ENCODE data around the gene ZC3H14. TPM values are rescaled to one million over a fixed set of nuclear protein-coding genes. Genes with fewer than 3 reads are reported as not detected.
A peak's percentile ranks its signal among the peaks of the same experiment; 100 is the strongest.

ZC3H14 gene
- total and polyA plus RNA-seq, 7 donors = 23.4 to 89.5 (median 80.4) TPM

DNA sequence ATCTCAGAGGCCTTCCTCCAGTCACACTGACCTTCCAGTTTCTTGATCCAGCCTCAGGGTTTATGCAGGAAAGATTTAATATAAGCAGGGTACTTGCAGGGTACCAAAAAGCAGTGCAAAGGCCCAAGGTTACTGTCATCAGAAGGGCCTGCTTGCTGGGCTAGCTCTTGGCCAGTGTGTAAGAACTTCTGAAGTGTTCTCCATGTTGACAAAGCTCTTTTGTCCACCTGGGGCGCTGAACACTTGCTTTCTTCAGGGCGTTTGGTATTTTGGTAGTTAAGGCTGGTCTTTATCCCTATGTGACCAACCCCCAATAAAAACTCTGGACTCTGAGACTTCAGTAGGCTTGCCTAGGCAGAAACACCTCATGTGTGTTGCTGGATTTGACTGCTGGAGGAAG lies 69.7 kb downstream of the ZC3H14 start:
- Histone ChIP-seq H3K4me3 (no peak overlapping the region), H3K36me3 (no peaks in the 10 kb centered on the region), H3K9me3 (no peaks in the 10 kb centered on the region), H3K4me1 (no peaks in the 10 kb centered on the region), H3K27ac (no peak overlapping the region), H3K27me3 (no peaks in the 10 kb centered on the region)
- no peak for TF ChIP-seq CTCF (IDR thresholded peaks at IDR 0.05)
- TF ChIP-seq POLR2A (IDR thresholded peaks at IDR 0.05) = no peak
- intact Hi-C loops (cut with DNase I) = no loop called here
- DNase-seq = no peak
- WGBS, 2 donors = 67 to 82% methylated on average over 2 of the region's 2 CpGs

DNA sequence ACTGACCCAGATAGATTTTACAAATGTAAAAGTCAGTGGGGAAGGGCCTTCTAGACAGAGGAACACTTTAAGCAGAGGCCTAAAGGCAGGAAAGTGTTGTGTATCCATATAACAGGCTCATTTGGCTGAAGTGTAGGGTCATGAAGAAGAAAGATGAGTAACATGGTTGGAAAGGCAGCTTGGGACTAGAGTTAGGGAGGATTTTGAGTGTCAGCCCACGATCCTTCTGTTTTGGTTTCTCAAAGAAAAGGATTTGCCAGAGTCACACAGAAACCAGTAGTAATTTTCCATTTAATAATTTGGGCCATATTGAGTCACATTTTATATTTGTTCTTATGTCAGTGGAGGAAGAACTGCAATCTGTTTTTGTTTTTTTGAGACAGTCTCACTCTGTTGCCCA lies 76.4 kb downstream of the ZC3H14 start:
- 78 to 85% methylated on average over 1 of the region's 1 CpG for WGBS, 2 donors
- intact Hi-C loops (cut with DNase I) = no loop called here
- H3K4me1 ChIP-seq = no peaks in the 10 kb centered on the region
- no peak overlapping the region for H3K27ac ChIP-seq
- TF ChIP-seq POLR2A (IDR thresholded peaks at IDR 0.05) = no peak
- no peak for TF ChIP-seq POLR2AphosphoS5 (IDR thresholded peaks at IDR 0.05)
- TF ChIP-seq CTCF (IDR thresholded peaks at IDR 0.05) = no peak
- no peak for TF ChIP-seq EP300 (IDR thresholded peaks at IDR 0.05)
- no peak overlapping the region for H3K4me3 ChIP-seq
- no peaks in the 10 kb centered on the region for H3K36me3 ChIP-seq
- no peaks in the 10 kb centered on the region for H3K9me3 ChIP-seq
- H3K27me3 ChIP-seq = no peaks in the 10 kb centered on the region
- no peak for DNase-seq

DNA sequence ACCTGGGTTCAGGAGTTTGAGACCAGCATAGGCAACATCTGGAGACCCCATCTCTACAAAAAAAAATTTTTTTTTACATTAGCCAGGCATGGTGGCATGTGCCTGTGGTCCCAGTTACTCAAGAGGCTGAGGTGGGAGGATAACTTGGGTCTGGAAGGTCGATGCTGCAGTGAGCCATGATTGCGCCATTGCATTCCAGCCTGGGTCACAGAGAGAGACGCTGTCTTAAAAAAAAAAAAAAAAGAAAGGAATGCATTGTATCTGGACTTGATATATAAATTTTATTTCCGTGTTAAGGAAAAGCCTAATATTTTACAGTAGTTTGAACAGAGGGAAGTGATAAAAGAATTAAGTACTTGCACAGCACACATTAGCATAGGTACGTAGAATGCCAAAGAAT lies 97.2 kb downstream of the ZC3H14 start:
- H3K36me3 ChIP-seq = no peaks in the 10 kb centered on the region
- no peak for TF ChIP-seq EP300 (IDR thresholded peaks at IDR 0.05)
- TF ChIP-seq POLR2A (IDR thresholded peaks at IDR 0.05) = no peak
- no peak for TF ChIP-seq CTCF (IDR thresholded peaks at IDR 0.05)
- TF ChIP-seq POLR2AphosphoS5 (IDR thresholded peaks at IDR 0.05) = no peak
- intact Hi-C loops (cut with DNase I) = no loop called here
- WGBS, 2 donors = 95% methylated on average over 5 of the region's 5 CpGs
- H3K4me1 ChIP-seq = no peaks in the 10 kb centered on the region
- H3K9me3 ChIP-seq = no peaks in the 10 kb centered on the region
- no peak overlapping the region for H3K4me3 ChIP-seq
- no peak for DNase-seq
- no peaks in the 10 kb centered on the region for H3K27me3 ChIP-seq
- H3K27ac ChIP-seq = no peak overlapping the region

GRCh38 chr14:88667555-88668273 lies 104.9 kb downstream of the ZC3H14 start:
- H3K4me3 ChIP-seq = no peak overlapping the region
- H3K9me3 ChIP-seq = no peaks in the 10 kb centered on the region
- H3K4me1 ChIP-seq = peaks cover 0 to 6% (median 4%) of the 10 kb centered on the region in 4 donors
- intact Hi-C loops (cut with DNase I) = loop anchor here (2.0 to 5.0 kb wide), 2 partner anchors 125 to 201 kb away; partner anchors contain the start of gene EML5
- WGBS, 2 donors = 43 to 51% methylated on average over 4 of the region's 4 CpGs
- no peaks in the 10 kb centered on the region for H3K36me3 ChIP-seq
- TF ChIP-seq CTCF (IDR thresholded peaks at IDR 0.05) (peak; percentile 26 to 79 (median 64)), POLR2A (IDR thresholded peaks at IDR 0.05) (no peak)
- DNase-seq = peak; percentile 69
- no peaks in the 10 kb centered on the region for H3K27me3 ChIP-seq
- H3K27ac ChIP-seq = peak overlapping the region in 2 of 4 donors; percentile 13 to 16

Measured in sigmoid colon (tissue), 7 donors.